ENCODE data around the gene SCN9A. TPM values are rescaled to one million over a fixed set of nuclear protein-coding genes. Genes with fewer than 3 reads are reported as not detected.

SCN9A gene
- total RNA-seq, 1 experiment from 2014 or later: 1.3 TPM

DNA sequence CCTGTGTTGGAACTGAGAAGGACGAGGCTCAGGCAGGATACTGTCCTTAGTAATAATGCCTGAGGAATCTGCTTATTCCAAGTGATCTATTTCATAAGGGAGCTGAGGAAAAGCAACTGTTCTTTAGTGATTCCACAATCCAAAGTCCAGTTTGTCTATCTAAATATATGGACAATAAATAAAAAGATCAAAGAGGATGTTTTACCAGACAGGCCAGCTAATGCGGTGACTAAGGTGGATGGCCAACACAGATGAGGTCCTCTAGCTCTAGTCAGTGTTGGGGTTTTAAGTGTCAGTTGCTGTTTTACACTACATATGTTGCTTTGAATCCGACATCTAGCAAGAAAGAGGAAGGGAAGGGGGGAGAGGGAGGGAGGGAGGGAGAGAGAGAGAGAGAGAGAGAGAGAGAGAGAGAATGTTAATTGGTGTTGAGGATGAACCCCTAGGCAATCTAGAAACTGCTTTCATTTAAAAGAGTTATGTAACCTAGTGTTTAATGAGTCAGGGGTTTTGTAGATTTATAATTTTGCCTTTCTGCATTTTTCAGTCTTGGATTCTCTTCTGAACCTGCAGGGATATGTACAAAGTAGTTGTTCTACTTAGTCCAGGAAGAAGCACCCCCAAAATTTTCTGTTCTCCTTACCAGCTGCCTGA lies 220.9 kb downstream of the SCN9A start:
- TF ChIP-seq, protein P1, sequence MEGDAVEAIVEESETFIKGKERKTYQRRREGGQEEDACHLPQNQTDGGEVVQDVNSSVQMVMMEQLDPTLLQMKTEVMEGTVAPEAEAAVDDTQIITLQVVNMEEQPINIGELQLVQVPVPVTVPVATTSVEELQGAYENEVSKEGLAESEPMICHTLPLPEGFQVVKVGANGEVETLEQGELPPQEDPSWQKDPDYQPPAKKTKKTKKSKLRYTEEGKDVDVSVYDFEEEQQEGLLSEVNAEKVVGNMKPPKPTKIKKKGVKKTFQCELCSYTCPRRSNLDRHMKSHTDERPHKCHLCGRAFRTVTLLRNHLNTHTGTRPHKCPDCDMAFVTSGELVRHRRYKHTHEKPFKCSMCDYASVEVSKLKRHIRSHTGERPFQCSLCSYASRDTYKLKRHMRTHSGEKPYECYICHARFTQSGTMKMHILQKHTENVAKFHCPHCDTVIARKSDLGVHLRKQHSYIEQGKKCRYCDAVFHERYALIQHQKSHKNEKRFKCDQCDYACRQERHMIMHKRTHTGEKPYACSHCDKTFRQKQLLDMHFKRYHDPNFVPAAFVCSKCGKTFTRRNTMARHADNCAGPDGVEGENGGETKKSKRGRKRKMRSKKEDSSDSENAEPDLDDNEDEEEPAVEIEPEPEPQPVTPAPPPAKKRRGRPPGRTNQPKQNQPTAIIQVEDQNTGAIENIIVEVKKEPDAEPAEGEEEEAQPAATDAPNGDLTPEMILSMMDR (conservative IDR thresholded peaks at IDR 0.05): no peak
- Histone ChIP-seq H2BK5ac (ENCODE audit: insufficient read length, low read length) (no peak overlapping the region), H2BK12ac (ENCODE audit: insufficient read length, low read depth, low read length) (no peak overlapping the region), H2AFZ (ENCODE audit: low read length) (no peak overlapping the region), H3T11ph (ENCODE audit: low read length) (no peak overlapping the region), H2BK20ac (ENCODE audit: low read depth, low read length, poor library complexity, severe bottlenecking) (no peak overlapping the region), H3K79me2 (ENCODE audit: insufficient read depth, low read length) (no peaks in the 10 kb centered on the region), H4K20me1 (ENCODE audit: control insufficient read depth, insufficient read depth, insufficient read length) (no peaks in the 10 kb centered on the region), H3K56ac (ENCODE audit: insufficient read length, low read depth, low read length) (no peak overlapping the region), H3K9ac (ENCODE audit: extremely low read depth, insufficient read length, low read length) (no peak overlapping the region), H3K4ac (ENCODE audit: low read depth, low read length) (no peak overlapping the region), H3K23me2 (ENCODE audit: insufficient read length, low read depth, low read length, poor library complexity, severe bottlenecking) (no peaks in the 10 kb centered on the region), H3K23ac (ENCODE audit: insufficient read length, low read depth, low read length) (no peak overlapping the region), H3K27ac (ENCODE audit: insufficient read length, low read depth, low read length) (no peak overlapping the region), H3K18ac (ENCODE audit: insufficient read length, low read depth, low read length) (no peak overlapping the region), H3K4me1 (ENCODE audit: insufficient read depth, low read length) (no peaks in the 10 kb centered on the region), H3K27me3 (ENCODE audit: insufficient read depth, low read length) (no peaks in the 10 kb centered on the region), H4K5ac (ENCODE audit: insufficient read length, low read depth, low read length) (no peak overlapping the region), H3K79me1 (ENCODE audit: insufficient read depth, low read depth, low read length, poor library complexity, severe bottlenecking) (no peaks in the 10 kb centered on the region), H4K8ac (replicated peaks; ENCODE audit: insufficient read length, low read depth, low read length) (no peak overlapping the region), H2AK5ac (ENCODE audit: insufficient read length, low read length) (no peak overlapping the region), H3K9me3 (ENCODE audit: control insufficient read depth, low read depth, low read length) (no peaks in the 10 kb centered on the region), H2BK15ac (ENCODE audit: low read depth, low read length) (no peak overlapping the region), H2BK120ac (ENCODE audit: low read depth, low read length, poor library complexity, severe bottlenecking) (no peak overlapping the region), H4K91ac (ENCODE audit: insufficient read length, low read depth, low read length) (no peak overlapping the region), H3K4me2 (ENCODE audit: insufficient read depth, insufficient read length, low read length) (no peak overlapping the region), H3K14ac (ENCODE audit: insufficient read depth, low read length) (no peak overlapping the region)
- H3K36me3 Mint-ChIP-seq (ENCODE audit: insufficient read depth in 1 of 3, low read depth in 3 of 3): no peaks in the 10 kb centered on the region
- 0 out of 4 replicates have a peak, but pooled peaks cover 0 to 2% of the 10 kb centered on the region in 2 experiments for H3K4me1 Mint-ChIP-seq
- DNase-seq: no peak
- WGBS (ENCODE audit: extremely low coverage, insufficient read length, low lambda C conversion rate): no CpG with 5 or more reads among the region's 3 CpGs
- no peaks in the 10 kb centered on the region for H3K9me3 Mint-ChIP-seq
- no peak overlapping the region for H3K4me3 Mint-ChIP-seq
- H3K27me3 Mint-ChIP-seq (ENCODE audit: low read depth): no peaks in the 10 kb centered on the region
- H3K27ac Mint-ChIP-seq: 0 out of 7 replicates have a peak overlapping the region, but pooled peaks of 1 of the 3 experiments have one; percentile 45

Measured in H9 (cell line).